HG02610 (cell line): Measurements from ENCODE around the gene SND1.

Experiments used
- ATAC-seq: cut with Tn5 transposase; IDR thresholded peaks from one replicate; pipeline ENCODE4 v1.9.1; 2021; ENCODE audit warnings: mild to moderate bottlenecking, moderate library complexity; ENCODE audit not compliant: unreplicated experiment

Gene SND1

GRCh38 chr7:127764681-127765080, 112.7 kb downstream of the SND1 start:
- ATAC-seq, result no peak

- ATAC-seq, result no peak
Observed at GRCh38 chr7:127765150-127765549, 113.2 kb downstream of the SND1 start.

- ATAC-seq, result no peak
Observed at GRCh38 chr7:127766831-127767459, 115.0 kb downstream of the SND1 start.

DNA sequence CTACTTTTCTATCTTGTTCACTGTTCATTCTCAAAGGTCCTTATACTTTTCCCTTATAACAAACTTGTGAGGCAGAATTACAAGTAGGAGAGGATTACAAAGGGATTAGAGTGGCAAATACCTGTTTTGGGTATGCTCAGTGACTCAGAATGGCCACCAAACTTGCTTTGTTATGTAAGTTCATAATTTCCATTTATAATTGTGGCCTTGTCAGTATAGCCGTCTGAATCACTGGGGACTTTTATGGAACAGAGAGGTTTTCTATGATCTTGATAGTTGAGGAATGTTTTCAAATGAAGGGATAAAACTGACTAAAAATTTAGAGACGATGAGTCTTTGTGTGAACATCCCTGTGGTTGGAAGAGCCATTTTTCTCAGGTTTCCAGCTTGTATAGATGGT, 116.2 kb downstream of the SND1 start:
- no peak for ATAC-seq

- ATAC-seq, result no peak
Observed at GRCh38 chr7:127769137-127769536, 117.1 kb downstream of the SND1 start.

DNA sequence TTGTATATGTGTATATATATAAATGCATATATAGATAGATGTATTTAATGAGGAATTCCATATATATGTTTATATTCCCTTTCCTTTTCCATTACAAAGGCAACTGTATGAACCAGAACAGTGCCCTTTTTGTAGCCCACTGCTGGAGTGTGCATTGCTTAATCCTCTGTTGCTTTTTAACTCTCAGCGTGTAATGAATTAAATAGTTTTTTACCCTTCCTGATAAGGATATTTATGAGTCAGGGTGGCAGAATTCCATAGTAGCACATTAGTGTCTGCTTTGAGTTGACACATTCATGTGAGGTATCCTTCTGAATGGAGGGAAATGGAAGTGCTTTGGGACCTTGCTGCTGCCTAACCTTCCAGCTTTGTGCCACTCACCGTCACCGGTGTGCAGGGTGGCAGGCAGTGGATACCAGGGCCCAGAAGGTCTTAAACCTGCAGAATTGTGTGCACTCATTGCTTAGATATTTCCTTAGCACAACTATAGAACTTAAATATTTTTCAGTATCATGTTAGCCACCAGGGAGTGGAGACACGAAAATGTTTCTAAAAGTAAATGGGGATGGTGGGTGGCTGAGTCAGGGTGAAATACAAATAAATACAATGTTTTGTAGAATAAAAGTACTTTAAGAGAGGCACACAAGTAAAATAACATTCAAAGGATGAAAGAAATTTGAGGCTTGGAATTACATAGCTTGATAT, 117.9 kb downstream of the SND1 start:
- ATAC-seq, result no peak

DNA sequence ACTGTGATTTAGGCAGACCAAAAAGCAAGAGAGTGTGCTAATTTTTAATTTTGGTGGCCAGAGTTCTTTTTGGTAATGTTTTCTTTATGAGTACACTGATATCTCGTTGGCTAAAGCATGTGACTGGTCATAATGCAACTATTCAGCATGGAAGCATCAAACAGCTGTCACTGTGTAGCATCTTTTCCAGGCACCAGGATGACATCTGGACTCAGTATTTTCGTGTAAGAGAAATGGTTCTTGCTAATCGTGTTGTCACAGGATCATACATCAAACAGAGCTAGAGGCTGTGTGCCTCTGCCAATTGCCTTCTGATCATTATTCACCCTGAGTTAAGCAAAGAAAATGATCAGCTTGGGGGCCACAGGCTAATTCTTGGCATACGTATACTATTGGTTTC, 118.9 kb downstream of the SND1 start:
- no peak for ATAC-seq

GRCh38 chr7:127771707-127772106, 119.7 kb downstream of the SND1 start:
- ATAC-seq, result no peak

DNA sequence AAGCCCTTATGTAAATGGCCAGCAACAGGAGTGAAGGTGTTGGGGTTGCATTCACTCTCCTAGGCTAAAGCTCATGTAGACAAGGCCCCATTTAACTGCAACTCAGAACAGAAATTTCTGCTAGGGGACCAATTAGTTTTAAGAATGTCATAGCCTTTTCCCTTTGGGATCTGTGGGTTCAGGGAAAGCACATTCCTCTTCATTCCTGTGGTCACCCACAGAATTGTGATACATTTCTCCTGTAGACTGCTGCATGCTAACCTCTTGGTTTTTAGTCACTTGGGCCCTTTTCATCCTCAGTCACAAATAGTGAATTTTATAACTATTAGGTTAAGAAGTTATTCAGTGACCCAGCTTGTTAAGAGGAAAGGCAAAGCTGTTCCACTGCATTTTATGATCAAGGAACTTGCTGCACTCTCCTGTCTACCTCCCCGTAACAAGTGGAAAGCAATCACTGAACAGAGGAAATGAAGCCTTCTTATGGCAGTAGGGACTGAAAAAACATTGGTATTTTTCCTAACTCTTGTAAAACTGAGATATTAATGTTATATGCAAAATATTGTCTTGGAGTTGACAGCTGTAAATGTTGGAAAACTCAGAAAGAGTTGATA, 124.9 kb downstream of the SND1 start:
- ATAC-seq, result no peak

DNA sequence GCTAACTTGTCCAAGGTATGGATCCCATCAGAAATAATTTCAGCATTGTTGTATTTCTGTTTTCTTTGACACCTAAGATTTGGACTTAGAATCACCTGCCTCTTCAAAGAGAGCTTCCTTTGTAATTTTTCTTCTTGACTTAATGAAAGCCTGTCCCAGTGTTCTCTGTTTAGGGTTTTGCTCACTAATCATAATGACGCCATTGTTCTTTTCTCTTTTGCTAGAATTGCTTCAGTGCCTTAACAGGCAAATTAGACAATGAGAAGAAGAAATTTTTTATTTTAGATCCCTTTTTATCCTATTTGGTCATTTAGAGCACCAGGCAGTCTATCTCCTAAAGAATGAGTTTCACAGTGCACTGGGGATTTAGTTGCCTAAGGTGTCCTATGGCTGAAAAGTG, 128.5 kb downstream of the SND1 start:
- no peak for ATAC-seq

- ATAC-seq, result no peak
Observed at GRCh38 chr7:127781081-127781480, 129.1 kb downstream of the SND1 start.

GRCh38 chr7:127782075-127782474, 130.1 kb downstream of the SND1 start:
- ATAC-seq, result no peak

DNA sequence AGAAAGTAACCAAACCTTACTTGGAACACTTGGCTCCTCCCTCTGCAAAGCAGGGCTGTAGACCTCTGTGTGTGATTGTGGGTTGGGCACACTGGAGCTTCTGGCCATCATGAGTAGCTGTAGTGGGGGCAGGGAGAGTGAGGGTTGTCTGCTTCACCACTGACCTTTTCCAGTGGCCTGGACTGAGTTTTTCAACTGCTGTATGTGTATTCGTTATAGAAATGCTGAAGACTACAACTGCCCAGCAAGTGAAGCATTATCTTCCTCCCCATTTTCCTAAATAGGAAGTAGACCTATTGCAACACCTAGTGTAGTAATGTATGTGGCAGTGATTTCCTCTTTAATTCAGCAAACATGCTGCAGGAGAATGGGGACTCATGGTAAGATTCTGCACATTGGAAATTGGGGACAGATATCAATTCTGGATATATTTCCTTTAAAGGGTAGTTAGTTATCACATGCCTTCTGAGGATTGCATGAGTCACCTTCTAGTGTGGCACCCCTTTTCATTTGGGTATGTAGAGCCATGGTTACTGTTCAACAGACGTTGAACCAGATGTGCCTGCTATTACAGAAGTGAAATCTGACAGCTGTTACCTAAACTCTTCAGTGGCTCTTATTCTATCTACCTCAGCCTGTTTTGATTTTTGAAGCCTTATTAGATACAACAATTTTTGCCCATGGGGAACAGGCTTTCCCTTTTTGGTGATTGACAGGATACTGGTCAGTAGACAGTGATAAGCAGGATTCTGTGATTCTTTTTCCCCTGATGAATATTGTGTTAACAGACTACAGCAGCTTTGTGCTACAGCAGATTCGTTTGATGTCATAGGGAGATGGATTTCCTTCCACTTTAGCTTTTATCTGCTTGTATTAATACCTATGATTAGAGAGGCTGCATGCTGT, 130.9 kb downstream of the SND1 start:
- ATAC-seq, result peak; percentile 82

DNA sequence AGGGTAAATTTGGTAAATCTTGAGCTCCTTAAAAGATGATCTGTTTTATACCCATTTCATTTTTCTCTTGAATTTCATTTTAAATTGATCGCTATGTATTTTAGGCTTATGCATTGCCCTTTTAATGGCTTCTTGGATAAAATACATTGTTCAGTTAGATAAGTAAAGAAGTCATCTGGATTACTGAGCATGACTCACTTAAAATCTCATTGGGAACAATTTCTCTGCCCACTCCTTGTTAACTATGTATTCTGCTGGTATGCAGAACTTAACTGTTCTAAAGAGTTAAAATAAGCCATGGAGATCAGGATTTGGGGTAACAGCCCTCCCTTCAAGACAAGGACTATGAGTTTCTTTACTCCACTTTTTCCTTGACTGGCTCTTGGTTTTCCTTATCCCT, 134.2 kb downstream of the SND1 start:
- ATAC-seq, result no peak

- no peak for ATAC-seq
Observed at GRCh38 chr7:127789031-127789430, 137.0 kb downstream of the SND1 start.

GRCh38 chr7:127791446-127792189, 139.6 kb downstream of the SND1 start:
- no peak for ATAC-seq

GRCh38 chr7:127792528-127793342, 140.7 kb downstream of the SND1 start:
- no peak for ATAC-seq

DNA sequence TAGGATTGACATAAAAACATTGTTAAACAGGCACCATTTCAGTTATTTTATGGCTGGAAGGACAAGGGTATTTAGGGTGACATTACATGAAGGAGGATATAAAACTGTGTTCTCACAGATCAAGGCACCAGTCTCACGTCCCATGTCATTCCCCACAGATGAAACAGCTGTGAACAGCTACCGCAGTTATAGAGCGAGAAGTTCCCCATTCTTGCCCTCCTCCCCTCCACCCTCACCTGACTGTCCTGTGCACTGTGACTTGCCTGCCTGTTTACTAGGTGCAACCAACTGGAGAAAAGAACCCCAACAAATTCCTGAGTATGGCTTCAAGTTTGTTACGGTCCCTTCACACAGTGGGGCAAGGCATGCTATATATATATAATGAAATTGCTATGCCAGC, 141.6 kb downstream of the SND1 start:
- ATAC-seq, result peak; percentile 91

DNA sequence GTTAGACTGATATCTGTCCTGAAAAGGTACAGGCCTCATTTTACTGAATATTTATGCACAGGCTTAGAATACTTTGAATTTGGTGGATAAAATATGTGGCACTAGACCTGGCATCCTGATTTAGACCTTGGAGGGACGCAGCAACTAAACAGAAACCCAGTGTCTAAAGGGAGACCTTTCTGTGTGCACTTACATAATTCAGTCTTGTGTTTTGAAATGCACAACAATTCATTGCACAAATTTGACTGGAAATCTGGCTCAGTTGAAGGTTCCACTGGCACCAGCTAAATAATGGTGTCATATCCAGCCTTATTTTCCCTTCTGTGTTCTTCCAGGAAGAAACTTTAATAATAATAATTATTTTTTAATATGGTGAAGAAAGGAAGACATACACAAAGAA, 142.1 kb downstream of the SND1 start:
- no peak for ATAC-seq

DNA sequence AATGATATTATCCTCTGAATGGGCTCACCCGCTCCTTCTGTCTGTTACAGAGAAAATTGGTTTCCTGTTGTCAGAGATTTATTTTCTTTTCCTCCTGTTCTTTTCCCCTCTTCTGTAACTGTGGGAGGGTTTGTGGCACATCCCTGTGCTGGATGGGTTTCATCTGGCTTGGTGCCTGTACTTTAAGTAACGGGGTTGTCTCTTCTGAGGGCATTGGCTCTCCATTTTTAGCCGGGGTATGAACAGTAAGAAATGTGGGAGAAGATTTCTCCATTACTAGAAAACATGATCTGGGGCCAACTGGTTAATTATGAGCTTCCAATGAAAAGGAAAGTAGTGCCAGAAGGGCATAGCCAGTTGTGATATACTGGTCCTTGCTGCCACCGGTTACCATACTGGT, 142.6 kb downstream of the SND1 start:
- no peak for ATAC-seq
